IPS-11a (cell line): ENCODE measurements around the gene MVP.
"Not testable (repeated sequence)": the region's sequence is repeated elsewhere in the genome, so short reads cannot be mapped to it uniquely, and the experiment has no call there.

Experiments
- H3K4me3 ChIP-seq: one replicate; pipeline ENCODE4 v1.5.1; 2013; ENCODE audit warnings: low read depth, low read length, control low read depth

The MVP gene

GRCh38 chr16:29820271-29820701, at the start of gene MVP:
TSS of gene MVP (plus strand) at chr16:29820462. CDS start at chr16:29830550, 10,088 bp downstream.
- H3K4me3 ChIP-seq, result no peak within 1 kb of the TSS

- not testable (repeated sequence) for H3K4me3 ChIP-seq
Observed at GRCh38 chr16:29772330-29772729, 47.9 kb upstream of the MVP start.

- H3K4me3 ChIP-seq, result no peak overlapping the region
Observed at GRCh38 chr16:29774730-29775129, 45.5 kb upstream of the MVP start.

GRCh38 chr16:29775742-29776408, 44.4 kb upstream of the MVP start:
- H3K4me3 ChIP-seq, result no peak overlapping the region

GRCh38 chr16:29777576-29778350, 42.5 kb upstream of the MVP start, which contains the start of gene ZG16:
TSS of gene ZG16 (plus strand) at chr16:29778256. CDS start at chr16:29779267, 1,011 bp downstream.
- no peak within 1 kb of the TSS for H3K4me3 ChIP-seq

DNA sequence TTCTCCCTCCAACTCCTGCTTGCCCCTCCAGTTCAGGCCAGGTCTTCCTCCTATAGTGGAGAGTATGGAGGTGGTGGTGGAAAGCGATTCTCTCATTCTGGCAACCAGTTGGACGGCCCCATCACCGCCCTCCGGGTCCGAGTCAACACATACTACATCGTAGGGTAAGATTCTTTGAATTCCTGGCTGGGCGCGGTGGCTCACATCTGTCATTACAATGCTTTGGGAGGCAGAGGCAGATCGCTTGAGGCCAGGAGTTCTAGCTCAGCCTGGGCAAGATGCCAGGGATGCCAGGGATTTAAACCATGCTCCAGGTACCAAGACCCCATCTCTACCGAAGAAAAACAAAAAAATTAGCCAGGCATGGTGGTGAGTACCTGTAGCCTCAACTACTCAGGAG, 40.8 kb upstream of the MVP start:
- no peak overlapping the region for H3K4me3 ChIP-seq

DNA sequence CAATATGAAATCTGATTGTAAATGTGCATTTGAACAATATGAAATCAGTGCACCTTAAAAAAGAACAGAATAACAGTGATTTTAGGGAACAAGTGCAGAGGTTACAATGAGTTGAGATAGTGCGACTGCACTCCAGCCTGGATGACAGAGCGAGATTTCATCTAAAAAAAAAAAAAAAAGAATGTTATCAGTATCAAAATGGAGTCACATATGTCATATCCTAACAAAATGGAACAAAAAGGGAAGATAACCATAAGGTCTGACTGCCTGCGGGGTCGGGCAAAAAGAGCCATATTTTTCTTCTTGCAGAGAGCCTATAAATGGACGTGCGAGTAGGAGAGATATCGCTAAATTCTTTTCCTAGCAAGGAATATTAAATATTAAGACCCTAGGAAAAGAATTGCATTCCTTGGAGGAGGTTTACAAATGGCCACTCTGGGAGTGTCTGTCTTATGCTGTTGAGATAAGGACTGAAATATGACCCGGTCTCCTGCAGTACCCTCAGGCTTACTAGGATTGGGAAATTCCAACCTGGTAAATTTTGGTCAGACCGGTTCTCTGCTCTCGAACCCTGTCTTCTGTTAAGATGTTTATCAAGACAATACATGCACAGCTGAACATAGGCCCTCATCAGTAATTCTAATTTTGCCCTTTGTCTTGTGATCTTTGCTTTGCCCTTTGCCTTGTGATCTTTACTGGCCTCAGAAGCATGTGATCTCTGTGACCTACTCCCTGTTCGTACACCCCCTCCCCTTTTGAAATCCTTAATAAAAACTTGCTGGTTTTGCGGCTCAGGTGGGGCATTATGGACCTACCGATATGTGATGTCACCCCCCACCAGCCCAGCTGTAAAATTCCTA, 36.9 kb upstream of the MVP start:
- H3K4me3 ChIP-seq, result not testable (repeated sequence)

GRCh38 chr16:29784157-29784556, 36.1 kb upstream of the MVP start:
- H3K4me3 ChIP-seq, result no peak overlapping the region

DNA sequence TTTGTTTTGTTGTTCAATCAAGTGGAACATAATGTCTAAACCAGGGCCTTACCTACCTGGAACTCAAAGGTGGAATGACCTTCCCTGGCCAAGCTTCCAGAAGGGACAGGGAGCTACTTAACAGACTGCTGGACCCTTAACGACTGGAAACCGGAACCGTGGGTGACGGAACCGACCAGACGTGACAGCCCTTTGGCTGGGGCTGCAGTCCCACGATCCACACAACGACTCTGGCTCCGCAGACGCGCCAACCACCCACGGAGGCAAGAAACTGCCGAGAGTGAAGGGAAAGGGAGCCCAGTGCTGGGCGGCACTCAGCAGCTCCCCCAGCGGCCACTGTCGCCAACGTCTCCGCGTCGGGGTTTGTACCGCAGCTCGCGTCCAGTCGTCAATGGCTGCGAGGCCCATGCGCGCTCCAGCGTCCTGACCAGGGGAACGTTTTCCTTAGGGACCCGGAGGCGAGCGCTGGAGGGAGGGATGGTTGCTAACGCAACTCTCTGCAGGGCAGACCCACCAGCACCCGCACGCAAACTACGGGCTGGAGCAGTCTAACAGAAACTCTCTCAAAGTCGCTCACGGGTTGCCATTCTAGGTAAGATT, 35.3 kb upstream of the MVP start:
- peak overlapping the region; percentile 4 for H3K4me3 ChIP-seq

DNA sequence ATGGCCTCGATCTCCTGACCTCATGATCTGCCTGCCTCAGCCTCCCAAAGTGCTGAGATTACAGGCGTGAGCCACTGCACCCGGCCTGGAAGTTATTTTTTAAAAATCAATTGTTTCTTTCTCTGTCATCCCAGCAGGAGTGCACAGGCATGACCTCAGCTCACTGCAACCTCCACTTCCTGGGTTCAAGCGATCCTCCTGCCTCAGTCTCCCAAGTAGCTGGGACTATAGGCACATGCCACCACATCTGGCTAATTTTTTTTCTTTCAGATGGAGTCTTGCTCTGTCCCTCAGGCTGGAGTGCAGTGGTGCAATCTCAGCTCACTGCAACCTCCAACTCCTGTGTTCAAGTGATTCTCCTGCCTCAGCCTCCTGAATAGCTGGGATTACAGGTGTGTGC, 33.1 kb upstream of the MVP start:
- not testable (repeated sequence) for H3K4me3 ChIP-seq

DNA sequence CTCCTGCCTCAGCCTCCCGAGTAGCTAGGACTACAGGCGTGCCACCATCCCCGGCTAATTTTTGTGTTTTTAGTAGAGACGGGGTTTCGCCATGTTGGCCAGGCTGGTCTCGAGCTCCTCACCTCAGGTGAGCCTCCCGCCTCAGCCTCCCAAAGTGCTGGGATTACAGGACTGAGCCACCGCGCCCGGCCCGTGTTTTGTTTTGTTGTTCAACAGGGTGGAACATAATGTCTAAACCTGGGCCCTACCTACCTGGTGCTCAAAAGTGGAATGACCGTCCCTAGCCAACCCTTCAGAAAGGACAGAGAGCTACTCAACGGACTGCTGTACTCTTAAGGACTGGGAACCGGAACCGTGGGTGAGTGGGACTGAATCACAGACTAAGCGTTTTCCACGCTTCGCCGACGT, 30.5 kb upstream of the MVP start:
- peak overlapping the region; percentile 47 for H3K4me3 ChIP-seq

GRCh38 chr16:29790183-29790948, 29.9 kb upstream of the MVP start, which contains the start of gene KIF22:
TSS of gene KIF22 (plus strand) at chr16:29790751. CDS start at chr16:29790760, 9 bp downstream.
- peak within 1 kb of the TSS; percentile 98 for H3K4me3 ChIP-seq

DNA sequence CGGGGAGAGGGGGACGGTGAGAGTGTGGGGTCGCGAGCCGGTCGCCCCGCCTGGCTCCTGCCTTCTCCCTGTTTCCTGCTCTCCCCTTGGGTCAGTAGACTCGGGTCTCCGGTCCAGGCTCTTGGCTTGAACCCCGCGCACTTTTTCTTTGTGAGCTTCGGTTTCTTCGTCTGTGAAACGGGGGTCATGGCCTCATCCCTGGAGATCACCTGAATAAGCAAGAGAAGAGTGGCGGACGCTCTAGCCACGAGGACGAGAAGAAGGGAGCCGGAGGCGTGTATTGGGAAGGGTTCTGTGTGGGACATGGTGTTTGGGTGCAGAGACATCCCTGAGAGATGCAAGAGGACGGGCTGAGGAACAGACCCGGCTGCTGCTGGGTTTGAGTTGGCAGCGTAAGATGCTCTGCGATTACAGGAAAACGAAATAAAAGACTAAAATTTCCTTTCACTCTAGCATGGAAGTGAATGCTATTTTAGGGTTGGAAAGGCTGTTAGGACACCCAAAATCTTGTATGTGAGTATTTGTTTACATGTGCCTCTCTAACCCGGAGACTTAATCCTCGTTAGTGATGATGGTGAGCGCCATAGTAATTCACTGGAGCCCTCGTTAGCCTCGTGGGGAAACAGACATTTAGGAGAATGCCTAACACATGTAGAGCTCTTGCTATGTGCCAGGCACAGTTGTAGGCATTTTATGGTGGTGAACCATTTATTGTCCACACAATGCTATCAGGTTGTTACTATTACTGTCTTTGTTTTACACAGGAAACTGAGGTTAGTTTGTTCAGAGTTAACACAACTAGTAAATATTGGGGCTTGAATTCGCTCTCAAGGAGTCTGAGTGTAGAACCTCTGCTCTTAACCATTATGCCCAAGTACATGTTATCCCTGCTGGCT, 29.1 kb upstream of the MVP start:
- H3K4me3 ChIP-seq, result peak overlapping the region; percentile 98

- peak overlapping the region; percentile 98 for H3K4me3 ChIP-seq
Observed at GRCh38 chr16:29791845-29792807, 28.1 kb upstream of the MVP start.

DNA sequence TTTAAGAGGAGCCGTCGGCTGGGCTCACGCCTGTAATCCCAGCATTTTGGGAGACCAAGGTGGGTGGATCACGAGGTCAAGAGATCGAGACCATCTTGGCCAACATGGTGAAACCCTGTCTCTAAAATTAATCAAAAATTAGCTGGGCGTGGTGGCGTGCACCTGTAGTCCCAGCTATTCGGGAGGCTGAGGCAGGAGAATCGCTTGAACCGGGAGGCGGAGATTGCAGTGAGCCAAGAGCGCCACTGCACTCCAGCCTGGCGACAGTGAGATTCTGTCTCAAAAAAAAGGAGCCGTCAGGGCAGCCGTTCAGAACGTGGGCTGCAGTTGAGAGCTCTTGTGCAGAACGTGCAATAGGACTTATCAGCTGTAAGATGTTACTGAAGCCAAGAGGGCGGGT, 27.1 kb upstream of the MVP start:
- not testable (repeated sequence) for H3K4me3 ChIP-seq

DNA sequence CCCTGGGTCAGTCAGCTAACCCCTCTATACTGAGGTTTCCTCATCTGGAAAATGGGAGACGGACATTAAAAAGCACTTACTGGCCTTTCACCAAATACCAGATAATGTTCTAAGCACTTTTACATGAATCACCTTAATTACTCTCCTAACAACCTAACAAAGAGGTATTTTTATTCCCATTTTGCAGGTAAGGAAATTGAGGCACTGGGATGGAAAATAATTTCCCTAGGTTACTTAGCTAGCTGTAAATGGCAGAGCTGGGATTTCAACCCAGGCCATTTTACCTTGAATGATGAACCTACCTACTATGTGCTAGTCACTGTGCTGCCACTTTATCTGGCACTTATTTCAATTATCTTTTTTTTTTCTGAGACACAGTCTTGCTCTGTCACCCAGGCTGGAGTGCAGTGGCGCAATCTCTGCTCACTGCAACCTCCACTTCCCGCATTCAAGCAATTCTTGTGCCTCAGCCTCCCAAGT, 26.0 kb upstream of the MVP start:
- H3K4me3 ChIP-seq, result no peak overlapping the region

DNA sequence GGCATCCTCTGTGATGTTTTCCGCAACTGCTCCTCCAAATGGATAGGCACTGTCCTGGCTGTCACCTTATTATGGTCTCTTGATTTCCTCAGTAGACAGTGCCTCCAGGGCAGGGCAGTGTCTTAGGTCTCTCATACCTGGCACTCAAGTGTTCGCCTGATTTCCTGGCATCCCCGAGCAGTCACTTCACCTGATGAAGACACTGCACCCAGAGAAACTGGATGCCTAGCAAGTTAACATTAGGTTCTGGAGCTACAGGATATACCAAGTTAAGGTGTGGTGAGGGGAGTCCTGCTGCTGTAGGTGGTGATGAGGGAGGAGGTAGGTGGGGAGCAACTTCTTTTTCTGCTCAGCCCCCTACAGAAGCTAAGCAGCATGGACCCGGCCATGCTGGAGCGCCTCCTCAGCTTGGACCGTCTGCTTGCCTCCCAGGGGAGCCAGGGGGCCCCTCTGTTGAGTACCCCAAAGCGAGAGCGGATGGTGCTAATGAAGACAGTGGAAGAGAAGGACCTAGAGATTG, 17.8 kb upstream of the MVP start:
- H3K4me3 ChIP-seq, result no peak overlapping the region

DNA sequence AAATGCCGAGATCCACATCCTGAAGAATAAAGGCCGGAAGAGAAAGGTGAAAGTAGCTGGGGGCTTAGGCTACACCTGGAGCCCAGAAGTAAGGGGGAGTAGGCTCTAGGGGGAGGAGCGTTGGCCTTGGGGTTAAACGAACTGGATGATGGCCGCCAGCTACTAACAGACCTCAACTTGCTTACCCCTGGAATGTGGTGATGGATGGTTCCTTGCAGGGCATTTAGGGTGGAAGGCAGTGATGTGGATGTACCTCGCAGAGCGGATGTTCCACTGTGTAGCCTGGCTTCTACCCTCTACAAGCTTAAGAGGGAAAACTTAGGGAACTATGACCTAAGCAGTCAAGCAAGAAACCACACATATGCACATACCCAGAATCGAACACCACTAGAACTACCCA, 16.2 kb upstream of the MVP start:
- H3K4me3 ChIP-seq, result no peak overlapping the region
